OCI-LY7 (cell line): ENCODE results near the gene KAZN. TPM values are rescaled to one million over a fixed set of nuclear protein-coding genes. Genes with fewer than 3 reads are reported as not detected.

Experiments used
- BruUV-seq: library from RNA; stranded (reverse); fragments of 400-500 nt; replicated peaks from 2 replicates; lab custom pipeline; 2021; lab: Mats Ljungman, UMichigan
- CTCF ChIA-PET: fragments of 300-600 bp; sonication (Branson Sonifier 250); formaldehyde crosslinking; loops from one replicate; lab custom pipeline; 2022; ENCODE audit warnings: antibody characterized with exemption; ENCODE audit not compliant: unreplicated experiment; lab: Charles Lee
- POLR2A ChIA-PET: fragments of 300-600 bp; sonication (Branson Sonifier 250); formaldehyde crosslinking; loops from one replicate; lab custom pipeline; 2022; ENCODE audit warnings: antibody characterized with exemption; lab: Charles Lee
- DNase-seq: peaks from one replicate; pipeline ENCODE4 v3.0.0-alpha.2; 2015; ENCODE audit warnings: low spot score
- H2AFZ ChIP-seq: fragments of 200-600 bp; sonication (generic), shearing (Covaris generic); 2 replicates; pipeline ENCODE4 v1.6.1; 2014; ENCODE audit warnings: mild to moderate bottlenecking, antibody characterized with exemption, low read length, moderate library complexity
- H3K27ac ChIP-seq: fragments of 200-600 bp; sonication (generic); 2 replicates; pipeline ENCODE4 v1.5.1; 2014; ENCODE audit warnings: mixed run types, low read depth, mild to moderate bottlenecking, moderate library complexity, low read length, inconsistent platforms; ENCODE audit not compliant: poor library complexity, severe bottlenecking
- H3K36me3 ChIP-seq: fragments of 200-600 bp; sonication (generic); 2 replicates; pipeline ENCODE4 v1.6.1; 2014; ENCODE audit warnings: mild to moderate bottlenecking, antibody characterized with exemption, low read length, moderate library complexity, mixed read lengths; ENCODE audit not compliant: insufficient read depth
- H3K4me1 ChIP-seq: fragments of 200-600 bp; sonication (generic); 2 replicates; pipeline ENCODE4 v1.5.1; 2014; ENCODE audit warnings: mild to moderate bottlenecking, low read length; ENCODE audit not compliant: insufficient read depth, poor library complexity, severe bottlenecking
- H3K4me2 ChIP-seq: fragments of 200-600 bp; sonication (generic); 2 replicates; pipeline ENCODE4 v1.6.1; 2014; ENCODE audit warnings: mild to moderate bottlenecking, low read length
- H3K4me3 ChIP-seq: fragments of 200-600 bp; sonication (generic); 2 replicates; pipeline ENCODE4 v1.5.1; 2014; ENCODE audit warnings: mild to moderate bottlenecking, low read depth, low read length; ENCODE audit not compliant: poor library complexity, severe bottlenecking
- H3K79me2 ChIP-seq: fragments of 200-600 bp; sonication (generic); 2 replicates; pipeline ENCODE4 v1.6.1; 2016; ENCODE audit warnings: low read depth, mild to moderate bottlenecking, low read length, moderate library complexity, mixed read lengths; ENCODE audit not compliant: insufficient read depth
- H3K9me2 ChIP-seq: fragments of 200-600 bp; sonication (generic); 2 replicates; pipeline ENCODE4 v1.6.1; 2016; ENCODE audit warnings: mild to moderate bottlenecking, low read length, mixed read lengths; ENCODE audit not compliant: insufficient read depth
- H3K9me3 ChIP-seq: fragments of 200-600 bp; sonication (generic); 2 replicates; pipeline ENCODE4 v1.6.1; 2014; ENCODE audit warnings: mild to moderate bottlenecking, mixed run types, low read length, mixed read lengths
- H4K20me1 ChIP-seq: fragments of 200-600 bp; sonication (generic); 2 replicates; pipeline ENCODE4 v1.6.1; 2014; ENCODE audit warnings: mild to moderate bottlenecking, antibody characterized with exemption, low read length, moderate library complexity, mixed read lengths; ENCODE audit not compliant: insufficient read depth
- EZH2phosphoT487 ChIP-seq: fragments of 200-600 bp; sonication (generic); IDR thresholded peaks from 2 replicates; pipeline ENCODE4 v1.6.1; 2018; ENCODE audit warnings: low read depth, borderline replicate concordance, mild to moderate bottlenecking, mixed run types, antibody characterized with exemption, low read length, moderate library complexity, mixed read lengths
- intact Hi-C: fragments of 100-400 bp; cut with micrococcal nuclease; formaldehyde crosslinking; loops from one replicate; pipeline ENCODE4 v1.10.0; 2022; ENCODE audit not compliant: unreplicated experiment
- total RNA-seq, 2 experiments: library from RNA; depleted of rRNA in 1 of 2; stranded (reverse); fragments of >200 nt in 1 of 2; shearing (Covaris generic) in 1 of 2; gene quantifications; 2 replicates each; pipeline ENCODE4 v1.2.3, GENCODE V29; 2014 to 2022
- TF ChIP-seq, protein P1 (sequence below): fragments of 200-600 bp; sonication (generic); conservative IDR thresholded peaks from 2 replicates; pipeline ENCODE4 v1.5.1; 2014; ENCODE audit warnings: mild to moderate bottlenecking, antibody characterized with exemption, low read length, moderate library complexity, mixed read lengths

KAZN gene
- total RNA-seq, 2 experiments from 2014 or later = 0.40 to 2.4 TPM

DNA sequence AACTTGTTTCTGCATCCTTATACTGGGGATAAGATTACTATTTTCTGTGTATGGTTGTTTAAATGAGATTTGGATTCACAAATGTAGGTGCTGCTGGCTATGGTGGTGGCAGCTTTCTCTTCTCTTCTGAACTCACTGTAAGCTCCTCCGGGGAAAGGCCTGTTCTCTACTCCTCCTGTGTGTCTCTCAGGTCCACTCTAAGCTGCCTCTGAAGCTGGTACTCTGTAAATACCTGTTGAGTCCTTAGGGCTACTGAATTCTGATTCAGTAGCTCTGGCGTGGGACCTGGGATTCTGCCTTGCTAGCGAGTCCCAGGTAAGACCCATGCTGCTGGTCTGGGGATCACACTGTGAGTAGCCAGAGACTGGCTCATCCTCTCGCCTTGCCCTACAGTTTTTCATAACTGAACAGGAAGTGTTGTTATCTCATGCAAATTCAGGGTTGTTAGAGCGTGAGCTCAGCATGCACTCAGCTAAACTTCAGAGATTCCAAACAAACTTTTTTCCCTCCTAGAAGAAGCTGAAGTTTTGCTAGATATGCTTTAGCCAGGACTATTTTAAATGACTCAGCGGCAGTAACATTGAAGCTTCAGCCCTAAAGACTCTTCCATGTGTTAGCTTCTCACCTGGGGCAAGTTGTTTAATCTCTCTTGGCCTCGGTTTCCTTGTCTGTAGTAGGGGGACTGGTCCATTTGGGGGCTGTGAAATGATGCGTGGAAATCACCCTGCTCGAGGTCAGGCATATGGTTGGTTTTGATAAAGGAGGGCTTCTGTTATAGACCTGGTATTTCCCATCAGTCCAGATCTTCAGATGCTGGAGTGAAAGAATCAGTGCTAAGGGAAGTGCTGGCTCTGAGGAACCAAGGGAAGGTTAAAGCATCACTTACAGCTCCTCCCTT is 283.5 kb downstream of the KAZN start:
- Histone ChIP-seq H3K4me3 (peak overlapping the region; percentile 46), H2AFZ (peak overlapping the region; percentile 98), H4K20me1 (no peaks in the 10 kb centered on the region), H3K9me3 (no peaks in the 10 kb centered on the region), H3K9me2 (no peaks in the 10 kb centered on the region), H3K4me1 (peaks cover 20% of the 10 kb centered on the region), H3K79me2 (no peaks in the 10 kb centered on the region), H3K36me3 (no peaks in the 10 kb centered on the region), H3K4me2 (peak overlapping the region; percentile 73), H3K27ac (peak overlapping the region; percentile 71)
- intact Hi-C loops = no loop called here
- DNase-seq = peak; percentile 88
- no TSS peak for BruUV-seq
- ChIA-PET CTCF (interaction anchor here (1.5 kb wide), 1 partner anchor 33 kb away, joined by 4 read pairs; no protein-coding TSS in a partner anchor), POLR2A (interaction anchor here (0.7 to 1.6 kb wide), 7 partner anchors 11 to 210 kb away, joined by 3 to 5 read pairs (median 4); no protein-coding TSS in a partner anchor)
- TF ChIP-seq, protein P1, sequence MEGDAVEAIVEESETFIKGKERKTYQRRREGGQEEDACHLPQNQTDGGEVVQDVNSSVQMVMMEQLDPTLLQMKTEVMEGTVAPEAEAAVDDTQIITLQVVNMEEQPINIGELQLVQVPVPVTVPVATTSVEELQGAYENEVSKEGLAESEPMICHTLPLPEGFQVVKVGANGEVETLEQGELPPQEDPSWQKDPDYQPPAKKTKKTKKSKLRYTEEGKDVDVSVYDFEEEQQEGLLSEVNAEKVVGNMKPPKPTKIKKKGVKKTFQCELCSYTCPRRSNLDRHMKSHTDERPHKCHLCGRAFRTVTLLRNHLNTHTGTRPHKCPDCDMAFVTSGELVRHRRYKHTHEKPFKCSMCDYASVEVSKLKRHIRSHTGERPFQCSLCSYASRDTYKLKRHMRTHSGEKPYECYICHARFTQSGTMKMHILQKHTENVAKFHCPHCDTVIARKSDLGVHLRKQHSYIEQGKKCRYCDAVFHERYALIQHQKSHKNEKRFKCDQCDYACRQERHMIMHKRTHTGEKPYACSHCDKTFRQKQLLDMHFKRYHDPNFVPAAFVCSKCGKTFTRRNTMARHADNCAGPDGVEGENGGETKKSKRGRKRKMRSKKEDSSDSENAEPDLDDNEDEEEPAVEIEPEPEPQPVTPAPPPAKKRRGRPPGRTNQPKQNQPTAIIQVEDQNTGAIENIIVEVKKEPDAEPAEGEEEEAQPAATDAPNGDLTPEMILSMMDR = no peak
- no peak for TF ChIP-seq EZH2phosphoT487

DNA sequence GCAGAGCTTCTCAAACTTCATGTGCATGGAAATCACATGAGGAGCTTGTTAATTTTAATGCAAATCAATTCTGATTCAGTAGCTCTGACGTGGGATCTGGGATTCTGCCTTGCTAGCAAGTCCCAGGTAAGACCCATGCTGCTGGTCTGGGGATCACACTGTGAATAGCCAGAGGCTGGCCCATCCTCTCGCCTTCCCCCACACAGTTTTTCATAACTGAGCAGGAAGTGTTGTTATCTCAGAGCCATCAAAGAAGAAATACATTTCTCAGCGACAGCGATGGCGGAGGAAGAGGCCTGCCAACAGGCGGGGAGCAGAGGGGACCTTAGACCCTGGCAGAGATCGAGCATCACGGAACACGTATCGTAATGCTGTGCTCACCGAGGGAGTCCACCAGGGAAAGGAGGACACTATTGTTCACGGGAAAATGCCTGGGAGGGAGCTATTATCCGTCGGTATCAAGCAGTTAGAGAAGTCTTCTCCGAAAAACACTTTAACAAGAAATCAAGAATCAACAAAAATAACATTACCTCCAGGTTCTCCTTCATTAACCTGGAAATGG is 286.2 kb downstream of the KAZN start:
- no peaks in the 10 kb centered on the region for H3K9me3 ChIP-seq
- no peak overlapping the region for H3K27ac ChIP-seq
- POLR2A ChIA-PET = interaction anchor here (0.7 kb wide), 1 partner anchor 106 kb away, joined by 3 read pairs; no protein-coding TSS in a partner anchor
- H3K4me3 ChIP-seq = no peak overlapping the region
- H3K9me2 ChIP-seq = no peaks in the 10 kb centered on the region
- no TSS peak for BruUV-seq
- H3K79me2 ChIP-seq = no peaks in the 10 kb centered on the region
- H3K4me2 ChIP-seq = no peak overlapping the region
- peaks cover 20% of the 10 kb centered on the region for H3K4me1 ChIP-seq
- DNase-seq = no peak
- no peak overlapping the region for H2AFZ ChIP-seq
- no peaks in the 10 kb centered on the region for H4K20me1 ChIP-seq
- TF ChIP-seq, protein P1 = no peak
- TF ChIP-seq EZH2phosphoT487 = no peak
- no peaks in the 10 kb centered on the region for H3K36me3 ChIP-seq
- intact Hi-C loops = no loop called here
- CTCF ChIA-PET = no interaction called here
